Progenitor cell of endocrine pancreas (in vitro differentiated cells): Measurements from ENCODE around the gene DGCR6L. TPM values are rescaled to one million over a fixed set of nuclear protein-coding genes. Genes with fewer than 3 reads are reported as not detected.
"Not testable (repeated sequence)": the region's sequence is repeated elsewhere in the genome, so short reads cannot be mapped to it uniquely, and the experiment has no call there.

Experiments
- DNase-seq: peaks from one replicate; pipeline ENCODE4 v3.0.0; 2021; ENCODE audit warnings: low spot score; ENCODE audit not compliant: unreplicated experiment
- H3K27ac Mint-ChIP-seq: 2 replicates; pipeline ENCODE4 v1.8.0; 2021; ENCODE audit warnings: mild to moderate bottlenecking, moderate library complexity, mixed read lengths
- H3K27me3 Mint-ChIP-seq: 2 replicates; pipeline ENCODE4 v1.8.0; 2021; ENCODE audit warnings: mixed read lengths
- H3K36me3 Mint-ChIP-seq: 2 replicates; pipeline ENCODE4 v1.8.0; 2022; ENCODE audit warnings: mixed read lengths; ENCODE audit not compliant: insufficient read depth
- H3K4me1 Mint-ChIP-seq: 2 replicates; pipeline ENCODE4 v1.8.0; 2021; ENCODE audit warnings: low read depth, mixed read lengths
- H3K4me3 Mint-ChIP-seq: 2 replicates; pipeline ENCODE4 v1.8.0; 2021; ENCODE audit warnings: low read depth, mild to moderate bottlenecking, moderate library complexity, mixed read lengths
- H3K9me3 Mint-ChIP-seq: 2 replicates; pipeline ENCODE4 v1.8.0; 2021; ENCODE audit warnings: low read depth, mixed read lengths
- CTCF ChIP-seq: fragments of 200-600 bp; sonication (generic); IDR thresholded peaks from one replicate; pipeline ENCODE4 v1.5.0; 2021; ENCODE audit warnings: antibody characterized with exemption, mild to moderate bottlenecking; ENCODE audit not compliant: unreplicated experiment
- total RNA-seq: library from RNA; stranded (reverse); gene quantifications from 2 replicates; pipeline ENCODE4 v1.2.1, GENCODE V29; 2021

The DGCR6L gene
- total RNA-seq, 1 donor from 2014 or later = 41.0 TPM

DNA sequence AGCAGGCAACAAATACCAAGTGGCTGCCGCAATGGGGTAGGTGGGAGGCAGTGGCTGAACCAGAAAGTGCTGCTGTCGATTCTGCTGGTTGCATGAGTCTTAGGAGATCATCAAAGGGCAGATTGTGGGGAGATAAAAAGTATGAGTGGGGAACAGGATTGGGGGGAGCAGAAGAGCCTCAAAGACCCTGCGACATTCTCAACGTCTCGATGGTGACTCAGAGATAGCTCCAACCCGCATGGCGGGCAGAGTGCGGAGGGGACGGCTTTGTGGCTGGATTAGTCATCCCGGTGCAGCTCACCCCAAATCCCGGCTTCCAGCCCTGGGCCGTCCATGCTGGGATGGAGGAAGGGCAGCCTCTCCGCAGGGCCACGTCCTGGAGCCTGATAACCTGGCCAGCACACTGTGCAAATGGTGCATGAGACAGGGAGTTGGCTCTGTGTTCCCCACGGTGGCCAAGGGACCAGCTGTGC is 40.2 kb downstream of the DGCR6L start:
- Mint-ChIP-seq H3K4me1 (no peaks in the 10 kb centered on the region), H3K9me3 (no peaks in the 10 kb centered on the region), H3K27ac (no peak overlapping the region), H3K4me3 (no peak overlapping the region), H3K36me3 (no peaks in the 10 kb centered on the region), H3K27me3 (peaks cover 9% of the 10 kb centered on the region)
- TF ChIP-seq CTCF = no peak
- no peak for DNase-seq

DNA sequence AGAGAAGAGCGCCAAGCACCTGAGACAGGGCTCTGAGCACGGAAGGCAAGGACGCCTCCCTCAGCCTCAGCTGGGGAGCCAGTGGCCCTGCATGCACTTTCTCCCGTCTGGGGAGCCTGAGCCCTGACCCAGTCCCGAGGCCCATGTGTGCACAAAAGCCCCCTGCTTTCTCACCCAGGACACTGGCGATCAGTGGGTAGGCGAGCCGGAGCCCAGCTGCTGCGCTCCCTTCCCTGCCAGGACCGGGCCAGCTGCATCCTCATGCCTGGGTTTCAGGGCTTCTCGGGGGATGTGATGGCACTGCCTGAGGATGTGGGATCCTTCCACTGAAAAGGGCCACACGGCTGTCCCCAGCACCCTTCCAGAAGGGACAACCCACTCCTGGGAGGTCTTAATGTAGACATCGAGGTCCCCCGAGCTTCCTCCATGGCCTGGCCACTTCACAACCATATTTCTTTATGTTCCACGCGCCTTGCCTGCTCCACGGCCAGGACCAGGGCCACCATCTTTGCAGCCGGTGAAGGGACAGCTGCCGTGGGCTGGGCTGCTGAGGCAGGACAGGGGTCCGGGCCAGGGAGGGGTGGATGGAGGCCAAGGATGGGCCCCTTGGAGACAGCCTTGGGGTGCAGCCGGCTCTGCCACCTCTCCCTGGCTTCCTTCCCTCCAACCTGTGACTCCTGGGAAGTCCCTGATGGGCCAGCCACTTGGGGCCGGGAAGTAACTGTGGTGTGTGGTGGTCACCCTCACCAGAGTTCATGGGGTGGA is 41.0 kb downstream of the DGCR6L start:
- H3K36me3 Mint-ChIP-seq, H3K4me1 Mint-ChIP-seq, H3K9me3 Mint-ChIP-seq, H3K4me3 Mint-ChIP-seq, H3K27ac Mint-ChIP-seq, DNase-seq, H3K27me3 Mint-ChIP-seq: not testable (repeated sequence)

GRCh38 chr22:20277936-20278635 is 41.8 kb downstream of the DGCR6L start:
- H3K4me3 Mint-ChIP-seq, H3K27ac Mint-ChIP-seq: not testable (repeated sequence)

DNA sequence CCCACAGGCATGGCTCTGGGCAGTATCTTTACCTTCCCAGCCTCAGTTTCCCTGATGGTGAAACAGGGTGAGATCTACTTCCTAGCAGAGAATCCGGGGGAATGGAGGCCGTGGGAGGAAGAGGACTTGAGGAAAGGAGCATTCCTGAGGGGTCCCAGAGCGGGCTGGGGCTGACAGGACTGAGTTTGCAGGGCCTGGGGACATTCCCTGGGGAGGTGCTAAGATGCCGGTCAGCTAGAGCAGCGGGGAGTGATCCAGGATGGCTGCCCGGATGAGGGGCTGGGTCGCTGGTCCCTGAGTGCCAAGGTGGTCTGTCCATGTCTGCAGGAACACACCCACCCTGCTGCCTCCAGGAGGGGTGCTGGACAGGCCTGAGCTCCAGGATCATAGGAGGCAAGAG is 43.4 kb downstream of the DGCR6L start:
- TF ChIP-seq CTCF = no peak
- Mint-ChIP-seq H3K27ac (no peak overlapping the region), H3K27me3 (peaks cover 10% of the 10 kb centered on the region), H3K4me1 (no peaks in the 10 kb centered on the region), H3K4me3 (no peak overlapping the region), H3K9me3 (no peaks in the 10 kb centered on the region), H3K36me3 (no peaks in the 10 kb centered on the region)
- DNase-seq = no peak

More at GRCh38 chr22:20277936-20278635, 41.8 kb downstream of the DGCR6L start:
- not testable (repeated sequence) for H3K36me3 Mint-ChIP-seq, DNase-seq, H3K9me3 Mint-ChIP-seq, H3K27me3 Mint-ChIP-seq, H3K4me1 Mint-ChIP-seq

DNA sequence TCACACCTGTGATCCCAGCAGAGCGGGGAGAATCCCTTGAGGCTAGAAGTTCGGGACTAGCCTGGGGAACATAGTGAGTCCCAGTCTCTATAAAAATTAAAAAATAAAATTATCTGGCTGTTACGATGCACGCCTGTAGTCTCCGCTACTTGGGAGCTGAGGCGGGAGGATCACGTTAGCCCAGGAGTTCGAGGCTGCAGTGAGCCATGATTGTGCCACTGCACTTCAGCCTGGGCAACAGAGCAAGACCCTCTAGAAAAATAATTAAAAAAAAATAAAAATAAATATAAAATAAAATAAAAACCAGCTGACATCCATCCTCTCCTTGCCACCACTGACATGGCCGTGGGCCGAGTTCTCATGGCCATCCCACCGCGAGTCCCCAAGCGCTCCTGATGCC is 44.0 kb downstream of the DGCR6L start:
- Mint-ChIP-seq H3K27ac (no peak overlapping the region), H3K9me3 (no peaks in the 10 kb centered on the region), H3K36me3 (no peaks in the 10 kb centered on the region), H3K4me3 (no peak overlapping the region), H3K4me1 (no peaks in the 10 kb centered on the region), H3K27me3 (peaks cover 10% of the 10 kb centered on the region)
- DNase-seq = no peak
- TF ChIP-seq CTCF = no peak

- H3K9me3 Mint-ChIP-seq, H3K4me1 Mint-ChIP-seq, H3K27ac Mint-ChIP-seq, H3K36me3 Mint-ChIP-seq, DNase-seq, H3K27me3 Mint-ChIP-seq, H3K4me3 Mint-ChIP-seq: not testable (repeated sequence)
Observed at GRCh38 chr22:20275325-20275724, 44.5 kb downstream of the DGCR6L start.

GRCh38 chr22:20274374-20274773 is 45.5 kb downstream of the DGCR6L start:
- not testable (repeated sequence) for H3K27me3 Mint-ChIP-seq, H3K36me3 Mint-ChIP-seq, H3K27ac Mint-ChIP-seq, H3K4me3 Mint-ChIP-seq, DNase-seq, H3K9me3 Mint-ChIP-seq, H3K4me1 Mint-ChIP-seq
